ENCODE data around the gene RNF130.

The RNF130 gene

DNA sequence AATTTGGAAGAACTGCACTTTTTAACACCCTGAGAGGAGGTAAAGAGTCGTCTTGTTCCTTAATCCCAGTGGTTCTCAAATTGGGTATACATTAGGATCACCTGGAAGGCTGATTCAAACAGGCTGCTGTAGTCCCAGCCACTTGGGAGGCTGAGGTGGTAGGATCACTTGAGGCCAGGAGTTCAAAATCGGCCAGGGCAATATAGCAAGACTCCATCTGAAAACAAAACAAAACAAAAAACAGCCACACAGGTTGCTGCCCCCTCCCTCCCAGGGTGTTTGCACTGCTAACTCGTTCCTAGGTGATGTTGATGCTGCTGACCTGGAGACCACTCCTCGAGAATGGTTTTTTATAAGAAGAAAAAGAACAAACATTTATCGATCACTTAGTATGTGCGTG, 162.3 kb downstream of the RNF130 start:
- DNase-seq, result no peak

GRCh38 chr5:179908528-179908927, 163.0 kb downstream of the RNF130 start:
- DNase-seq, result no peak

DNA sequence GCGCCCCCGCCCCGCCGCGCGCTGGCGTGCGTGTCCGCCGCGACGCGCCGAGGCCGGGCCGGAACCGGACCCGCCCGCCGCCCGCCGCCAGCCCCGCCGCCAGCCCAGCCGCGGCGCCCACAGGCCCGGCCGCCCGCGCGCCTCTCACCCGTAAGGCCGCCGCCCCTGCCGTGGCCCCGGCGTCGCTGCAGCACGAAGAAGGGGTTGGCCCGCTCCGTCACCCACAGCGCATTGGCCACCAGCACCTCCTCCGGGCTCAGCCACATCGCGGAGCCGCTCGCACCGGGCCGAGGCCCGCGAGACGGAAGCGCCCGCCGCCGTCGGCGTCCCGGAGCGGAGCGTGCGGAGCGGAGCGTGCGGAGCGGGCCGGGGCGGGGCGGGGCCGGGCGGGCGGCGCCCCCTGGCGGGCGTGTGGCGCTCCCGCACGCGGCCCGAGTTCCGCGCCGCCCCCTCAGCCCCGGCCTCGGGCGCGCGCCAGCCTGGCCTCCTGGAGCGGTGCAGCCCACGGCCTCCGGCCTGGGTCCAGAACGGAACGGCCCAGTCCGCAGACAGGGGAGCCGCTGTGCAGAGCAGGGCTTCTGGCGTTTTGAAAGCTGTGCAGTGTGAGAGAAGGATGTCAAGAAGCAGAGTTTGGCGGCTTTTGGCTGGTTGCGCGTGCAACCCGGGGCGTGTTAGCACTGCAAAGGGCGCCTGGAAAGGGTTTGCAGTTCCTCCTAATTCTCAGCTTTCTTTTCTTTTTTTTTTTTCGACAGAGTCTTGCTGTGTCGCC, 163.8 kb downstream of the RNF130 start, which contains the start of gene TBC1D9B:
TBC1D9B (minus strand) TSS at position 342 of the 769 bp plus-strand sequence; CDS start at position 266, 76 bp downstream.
- no peak for DNase-seq

DNA sequence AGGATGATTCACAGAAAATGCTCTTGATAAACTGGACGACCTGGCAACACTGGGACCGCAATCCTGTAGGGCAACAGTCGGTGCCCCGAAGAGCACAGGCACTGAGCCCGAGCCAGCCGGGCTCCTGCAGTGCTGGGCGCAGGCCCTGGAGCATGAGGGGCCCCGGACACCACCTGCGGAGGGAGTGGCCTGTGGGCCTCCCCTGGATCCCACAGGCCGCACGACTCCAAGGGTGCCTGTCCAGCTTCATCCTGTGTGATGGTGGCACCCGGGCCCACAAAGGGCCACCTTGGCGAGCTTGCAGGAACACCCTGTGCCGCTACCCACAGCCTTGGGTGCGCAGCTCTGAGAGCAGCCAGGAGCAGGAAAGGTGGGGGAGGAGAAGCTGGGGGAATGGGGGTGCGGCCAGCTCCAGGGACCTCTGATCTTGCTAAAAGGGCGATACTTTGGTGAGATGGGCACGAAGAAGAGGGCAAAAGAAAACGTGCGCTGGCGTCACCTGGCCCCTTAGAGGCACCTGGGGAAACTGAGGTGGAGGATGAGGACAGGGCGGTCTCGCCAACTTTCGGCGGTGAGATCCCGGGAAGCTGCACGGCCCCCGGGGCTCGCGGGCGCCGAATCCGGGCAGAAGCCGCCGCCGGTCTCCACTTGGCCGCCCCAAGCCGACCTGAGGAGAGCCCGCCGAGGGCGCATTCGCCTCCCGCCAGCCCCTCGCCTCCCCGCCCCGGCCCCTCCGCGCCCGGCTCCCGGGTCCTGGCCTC, 164.6 kb downstream of the RNF130 start:
- no peak for DNase-seq

- DNase-seq, result no peak
Measured at GRCh38 chr5:179906294-179906794, 165.2 kb downstream of the RNF130 start.

DNA sequence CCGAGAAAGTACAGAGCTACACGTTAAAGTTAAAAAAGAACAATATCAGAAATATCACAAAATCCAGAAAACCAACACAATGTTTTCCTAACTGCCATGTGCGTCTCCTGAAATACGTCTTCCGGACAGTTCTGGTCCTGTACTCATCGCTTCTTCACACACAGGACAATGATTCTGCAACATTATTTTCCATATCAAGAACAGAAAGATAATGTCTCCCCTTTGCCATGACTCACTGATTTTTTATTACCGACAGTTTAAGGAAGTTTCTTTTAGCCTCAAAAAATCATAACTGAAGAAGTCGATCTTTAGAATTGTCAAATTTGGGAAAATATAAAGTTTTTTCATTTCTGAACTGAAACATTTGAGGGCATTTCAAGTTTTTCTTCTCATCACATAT, 166.4 kb downstream of the RNF130 start:
- DNase-seq, result no peak
